HepG2 (cell line): ENCODE results near the gene ELP2. TPM values are rescaled to one million over a fixed set of nuclear protein-coding genes. Genes with fewer than 3 reads are reported as not detected.

Experiments
- FOXA3 ChIP-seq: IDR thresholded peaks from 2 replicates; pipeline ENCODE4 v1.6.1; 2016; ENCODE audit warnings: missing genetic modification reagents, missing compliant biosample characterization
- GLMP ChIP-seq: sonication (generic); formaldehyde crosslinking; IDR thresholded peaks from 2 replicates; pipeline ENCODE4 v1.9.0; 2021; ENCODE audit warnings: missing genetic modification reagents, mild to moderate bottlenecking, borderline replicate concordance
- HOXA9 ChIP-seq: sonication (generic); formaldehyde crosslinking; IDR thresholded peaks from 2 replicates; pipeline ENCODE4 v1.8.1; 2022; ENCODE audit warnings: missing genetic modification reagents, mild to moderate bottlenecking, moderate library complexity, borderline replicate concordance
- KDM5B ChIP-seq: sonication (generic); formaldehyde crosslinking; IDR thresholded peaks from 2 replicates; pipeline ENCODE4 v1.4.0; 2020; ENCODE audit warnings: missing genetic modification reagents, mild to moderate bottlenecking, borderline replicate concordance
- KMT2B ChIP-seq: IDR thresholded peaks from 2 replicates; pipeline ENCODE4 v1.6.1; 2016; ENCODE audit warnings: missing genetic modification reagents, missing compliant biosample characterization
- MAF1 ChIP-seq: sonication (generic); formaldehyde crosslinking; IDR thresholded peaks from 2 replicates; pipeline ENCODE4 v1.5.0; 2020; ENCODE audit warnings: missing genetic modification reagents, borderline replicate concordance
- PAWR ChIP-seq: sonication (generic); formaldehyde crosslinking; IDR thresholded peaks from 2 replicates; pipeline ENCODE4 v1.4.0; 2020; ENCODE audit warnings: missing genetic modification reagents, mild to moderate bottlenecking, borderline replicate concordance
- PHF20 ChIP-seq: sonication (generic); formaldehyde crosslinking; IDR thresholded peaks from 2 replicates; pipeline ENCODE4 v1.5.0; 2020; ENCODE audit warnings: mild to moderate bottlenecking, missing genetic modification reagents
- RBAK ChIP-seq: sonication (generic); formaldehyde crosslinking; IDR thresholded peaks from 2 replicates; pipeline ENCODE4 v1.5.1; 2020; ENCODE audit warnings: mild to moderate bottlenecking, missing genetic modification reagents
- RBFOX2 ChIP-seq: fragments of 200-400 bp; formaldehyde crosslinking; IDR thresholded peaks from 2 replicates; pipeline ENCODE4 v1.6.1; 2017; ENCODE audit warnings: low read depth, mild to moderate bottlenecking, low read length
- RORA ChIP-seq: sonication (generic); formaldehyde crosslinking; IDR thresholded peaks from 2 replicates; pipeline ENCODE4 v1.5.0; 2020; ENCODE audit warnings: mild to moderate bottlenecking, missing genetic modification reagents, moderate library complexity
- SAFB2 ChIP-seq: sonication (generic); formaldehyde crosslinking; IDR thresholded peaks from 2 replicates; pipeline ENCODE4 v1.5.1; 2020; ENCODE audit warnings: missing genetic modification reagents, low read depth, mild to moderate bottlenecking, borderline replicate concordance
- TP53 ChIP-seq: sonication (generic); formaldehyde crosslinking; conservative IDR thresholded peaks from 2 replicates; pipeline ENCODE4 v1.4.0; 2020; ENCODE audit warnings: missing genetic modification reagents
- ZBTB7B ChIP-seq: sonication (generic); formaldehyde crosslinking; IDR thresholded peaks from 2 replicates; pipeline ENCODE4 v1.4.0; 2020; ENCODE audit warnings: missing genetic modification reagents
- ZNF10 ChIP-seq: sonication (generic); formaldehyde crosslinking; IDR thresholded peaks from 2 replicates; pipeline ENCODE4 v1.4.0; 2020; ENCODE audit warnings: mild to moderate bottlenecking, low read depth, missing genetic modification reagents, borderline replicate concordance
- ZNF501 ChIP-seq: sonication (generic); formaldehyde crosslinking; IDR thresholded peaks from 2 replicates; pipeline ENCODE4 v1.5.1; 2020; ENCODE audit warnings: mild to moderate bottlenecking, moderate library complexity, missing genetic modification reagents
- ZNF557 ChIP-seq: sonication (generic); formaldehyde crosslinking; IDR thresholded peaks from 2 replicates; pipeline ENCODE4 v1.4.0; 2020; ENCODE audit warnings: missing genetic modification reagents
- ZNF570 ChIP-seq: sonication (generic); formaldehyde crosslinking; IDR thresholded peaks from 2 replicates; pipeline ENCODE4 v1.4.0; 2020; ENCODE audit warnings: mild to moderate bottlenecking, missing genetic modification reagents, borderline replicate concordance
- ZNF639 ChIP-seq: conservative IDR thresholded peaks from 2 replicates; pipeline ENCODE4 v1.6.1; 2018; ENCODE audit warnings: missing genetic modification reagents
- polyA plus RNA-seq, 8 experiments: library from polyadenylated mRNA; depleted of rRNA in 3 of 8; stranded (reverse) in 7 of 8; unstranded in 1 of 8; fragments of >200 nt; fragmentation: Illumina TruSeq in 4 of 8; extraction: Trizol in 4 of 8; gene quantifications; 2 replicates each; pipeline versions ENCODE4 v1.2.1 to v1.2.3, GENCODE V29; 2011 to 2016; ENCODE audit warnings: low read depth in 4 of 8, missing spikeins in 1 of 8, mixed read lengths in 1 of 8; ENCODE audit not compliant: insufficient read depth in 1 of 8
- total RNA-seq, 5 experiments: library from RNA; depleted of rRNA; stranded (reverse); fragments of >200 nt; fragmentation: Illumina TruSeq; extraction: Trizol; gene quantifications; 2 replicates each; pipeline ENCODE4 v1.2.3, GENCODE V29; 2016; ENCODE audit warnings: low read depth in 1 of 5
- TF ChIP-seq, protein P1 (sequence below): sonication (generic); formaldehyde crosslinking; IDR thresholded peaks from 2 replicates; pipeline ENCODE4 v1.4.0; 2020; ENCODE audit warnings: missing genetic modification reagents
- TF ChIP-seq, protein P2 (sequence below): sonication (generic); formaldehyde crosslinking; IDR thresholded peaks from 2 replicates; pipeline ENCODE4 v1.5.1; 2020; ENCODE audit warnings: missing genetic modification reagents, mild to moderate bottlenecking, borderline replicate concordance
- TF ChIP-seq, protein P3 (sequence below): IDR thresholded peaks from 2 replicates; pipeline ENCODE4 v1.6.1; 2016
- TF ChIP-seq, protein P4 (sequence below): sonication (generic); formaldehyde crosslinking; IDR thresholded peaks from 2 replicates; pipeline ENCODE4 v1.8.1; 2023; ENCODE audit warnings: missing genetic modification reagents, inconsistent platforms, borderline replicate concordance

ELP2 gene
- total and polyA plus RNA-seq, 2 of the 13 experiments (the other 11 are each of a cell fraction or from before 2014, with no cell fraction given): 98.7 to 100 TPM

DNA sequence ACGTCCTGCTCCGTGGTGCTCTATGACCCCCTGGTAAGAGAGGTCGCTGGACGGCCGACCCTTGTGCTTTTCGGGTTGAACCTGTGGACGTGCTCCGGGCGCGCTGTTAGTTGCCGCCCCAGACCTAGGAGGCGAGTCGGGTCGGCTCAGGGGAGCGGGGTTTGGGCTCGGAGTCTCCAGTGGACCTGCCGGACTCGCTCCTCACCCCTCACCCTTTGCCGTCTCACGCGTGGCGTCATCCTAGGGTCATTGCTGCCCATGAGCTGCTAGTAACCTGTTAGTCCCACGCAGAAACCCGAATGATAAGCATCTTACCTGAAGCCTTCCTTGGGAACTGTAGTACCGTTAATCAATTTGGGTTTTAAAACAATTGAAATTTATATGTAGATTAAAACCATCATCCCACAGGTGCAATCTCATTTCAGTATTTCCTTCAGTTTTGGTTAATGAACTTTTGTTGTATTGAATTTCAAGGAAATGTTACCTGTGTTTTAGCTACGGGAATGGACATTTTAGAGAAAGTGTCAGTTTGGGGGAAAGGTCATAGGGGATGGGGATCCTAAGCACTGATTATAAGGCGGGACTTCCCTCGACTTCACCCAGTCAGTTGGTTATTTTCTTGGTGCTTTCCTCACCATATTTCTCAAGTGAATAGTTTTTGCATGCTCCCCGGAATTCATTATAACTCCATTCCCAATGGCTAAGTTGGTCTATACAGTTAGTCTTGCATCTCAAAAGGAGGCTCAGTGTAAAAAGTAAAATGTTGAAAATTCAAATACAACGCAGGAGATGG lies 536 bp downstream of the ELP2 start (continued):
- TF ChIP-seq ZNF501 (CRISPR knock-in tag) (no peak), ZNF570 (CRISPR knock-in tag) (no peak), KDM5B (no peak), PHF20 (no peak), RBFOX2 (no peak), ZNF557 (CRISPR knock-in tag) (no peak), KMT2B (CRISPR knock-in tag) (no peak), ZNF639 (CRISPR knock-in tag) (no peak), FOXA3 (CRISPR knock-in tag) (no peak), ZNF10 (CRISPR knock-in tag) (no peak), RORA (CRISPR knock-in tag) (no peak), SAFB2 (CRISPR knock-in tag) (peak; percentile 11; the same call in 1 of the 2 replicates), RBAK (CRISPR knock-in tag) (no peak), TP53 (CRISPR knock-in tag) (0 out of 2 replicates have a peak, but pooled peaks have one; percentile 36), GLMP (no peak), ZBTB7B (CRISPR knock-in tag) (no peak), HOXA9 (CRISPR knock-in tag) (peak; percentile 7; the same call in 1 of the 2 replicates), PAWR (CRISPR knock-in tag) (no peak), MAF1 (CRISPR knock-in tag) (no peak)
- TF ChIP-seq, protein P1, sequence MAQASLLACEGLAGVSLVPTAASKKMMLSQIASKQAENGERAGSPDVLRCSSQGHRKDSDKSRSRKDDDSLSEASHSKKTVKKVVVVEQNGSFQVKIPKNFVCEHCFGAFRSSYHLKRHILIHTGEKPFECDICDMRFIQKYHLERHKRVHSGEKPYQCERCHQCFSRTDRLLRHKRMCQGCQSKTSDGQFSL (CRISPR knock-in tag): no peak
- TF ChIP-seq, protein P2, sequence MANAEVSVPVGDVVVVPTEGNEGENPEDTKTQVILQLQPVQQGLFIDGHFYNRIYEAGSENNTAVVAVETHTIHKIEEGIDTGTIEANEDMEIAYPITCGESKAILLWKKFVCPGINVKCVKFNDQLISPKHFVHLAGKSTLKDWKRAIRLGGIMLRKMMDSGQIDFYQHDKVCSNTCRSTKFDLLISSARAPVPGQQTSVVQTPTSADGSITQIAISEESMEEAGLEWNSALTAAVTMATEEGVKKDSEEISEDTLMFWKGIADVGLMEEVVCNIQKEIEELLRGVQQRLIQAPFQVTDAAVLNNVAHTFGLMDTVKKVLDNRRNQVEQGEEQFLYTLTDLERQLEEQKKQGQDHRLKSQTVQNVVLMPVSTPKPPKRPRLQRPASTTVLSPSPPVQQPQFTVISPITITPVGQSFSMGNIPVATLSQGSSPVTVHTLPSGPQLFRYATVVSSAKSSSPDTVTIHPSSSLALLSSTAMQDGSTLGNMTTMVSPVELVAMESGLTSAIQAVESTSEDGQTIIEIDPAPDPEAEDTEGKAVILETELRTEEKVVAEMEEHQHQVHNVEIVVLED (CRISPR knock-in tag): no peak
- TF ChIP-seq, protein P3, sequence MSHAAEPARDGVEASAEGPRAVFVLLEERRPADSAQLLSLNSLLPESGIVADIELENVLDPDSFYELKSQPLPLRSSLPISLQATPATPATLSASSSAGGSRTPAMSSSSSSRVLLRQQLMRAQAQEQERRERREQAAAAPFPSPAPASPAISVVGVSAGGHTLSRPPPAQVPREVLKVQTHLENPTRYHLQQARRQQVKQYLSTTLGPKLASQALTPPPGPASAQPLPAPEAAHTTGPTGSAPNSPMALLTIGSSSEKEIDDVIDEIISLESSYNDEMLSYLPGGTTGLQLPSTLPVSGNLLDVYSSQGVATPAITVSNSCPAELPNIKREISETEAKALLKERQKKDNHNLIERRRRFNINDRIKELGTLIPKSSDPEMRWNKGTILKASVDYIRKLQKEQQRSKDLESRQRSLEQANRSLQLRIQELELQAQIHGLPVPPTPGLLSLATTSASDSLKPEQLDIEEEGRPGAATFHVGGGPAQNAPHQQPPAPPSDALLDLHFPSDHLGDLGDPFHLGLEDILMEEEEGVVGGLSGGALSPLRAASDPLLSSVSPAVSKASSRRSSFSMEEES: no peak
- TF ChIP-seq, protein P4, sequence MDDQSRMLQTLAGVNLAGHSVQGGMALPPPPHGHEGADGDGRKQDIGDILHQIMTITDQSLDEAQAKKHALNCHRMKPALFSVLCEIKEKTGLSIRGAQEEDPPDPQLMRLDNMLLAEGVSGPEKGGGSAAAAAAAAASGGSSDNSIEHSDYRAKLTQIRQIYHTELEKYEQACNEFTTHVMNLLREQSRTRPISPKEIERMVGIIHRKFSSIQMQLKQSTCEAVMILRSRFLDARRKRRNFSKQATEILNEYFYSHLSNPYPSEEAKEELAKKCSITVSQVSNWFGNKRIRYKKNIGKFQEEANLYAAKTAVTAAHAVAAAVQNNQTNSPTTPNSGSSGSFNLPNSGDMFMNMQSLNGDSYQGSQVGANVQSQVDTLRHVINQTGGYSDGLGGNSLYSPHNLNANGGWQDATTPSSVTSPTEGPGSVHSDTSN (CRISPR knock-in tag): no peak
